ENCODE results near the gene CDH23. TPM values are rescaled to one million over a fixed set of nuclear protein-coding genes. Genes with fewer than 3 reads are reported as not detected.

CDH23 gene
- total RNA-seq, 2 donors from 2014 or later = 3.9 to 74.8 TPM

GRCh38 chr10:71611709-71612422 lies 215.1 kb downstream of the CDH23 start:
- DNase-seq (ENCODE audit: low spot score) = no peak
- intact Hi-C loops (cut with DNase I) = loop anchor here (5.0 to 10.0 kb wide), 2 partner anchors 215 to 297 kb away; partner anchors contain the start of genes CDH23 and SLC29A3
- 85% methylated on average over 12 of the region's 12 CpGs for WGBS

GRCh38 chr10:71613261-71613777 lies 216.6 kb downstream of the CDH23 start:
- no peaks in the 10 kb centered on the region for H3K9me3 ChIP-seq
- TF ChIP-seq CTCF (IDR thresholded peaks at IDR 0.05) = no peak
- TF ChIP-seq POLR2AphosphoS5 (IDR thresholded peaks at IDR 0.05) = no peak
- TF ChIP-seq POLR2A (IDR thresholded peaks at IDR 0.05) = no peak
- no peak for DNase-seq (ENCODE audit: low spot score)
- no peak overlapping the region for H3K4me3 ChIP-seq
- no peaks in the 10 kb centered on the region for H3K27me3 ChIP-seq (replicated peaks; ENCODE audit: insufficient read depth)
- no peak overlapping the region for H3K27ac ChIP-seq
- 84% methylated on average over 2 of the region's 2 CpGs for WGBS
- no peaks in the 10 kb centered on the region for H3K4me1 ChIP-seq (replicated peaks)
- intact Hi-C loops (cut with DNase I) = loop anchor here (5.0 to 10.0 kb wide), 2 partner anchors 216 to 299 kb away; partner anchors contain the start of genes CDH23 and SLC29A3
- H3K36me3 ChIP-seq = no peaks in the 10 kb centered on the region

More at GRCh38 chr10:71611709-71612422, 215.1 kb downstream of the CDH23 start:
- no peaks in the 10 kb centered on the region for H3K4me1 ChIP-seq (replicated peaks)
- H3K9me3 ChIP-seq = no peaks in the 10 kb centered on the region
- TF ChIP-seq POLR2AphosphoS5 (IDR thresholded peaks at IDR 0.05) = no peak
- no peak for TF ChIP-seq POLR2A (IDR thresholded peaks at IDR 0.05)
- H3K27me3 ChIP-seq (replicated peaks; ENCODE audit: insufficient read depth) = no peaks in the 10 kb centered on the region
- H3K36me3 ChIP-seq = no peaks in the 10 kb centered on the region
- H3K4me3 ChIP-seq = no peak overlapping the region
- no peak overlapping the region for H3K27ac ChIP-seq

- Histone ChIP-seq H3K4me1 (replicated peaks) (no peaks in the 10 kb centered on the region), H3K36me3 (no peaks in the 10 kb centered on the region), H3K27ac (no peak overlapping the region), H3K4me3 (no peak overlapping the region), H3K9me3 (no peaks in the 10 kb centered on the region), H3K27me3 (replicated peaks; ENCODE audit: insufficient read depth) (no peaks in the 10 kb centered on the region)
- WGBS = 87% methylated on average over 4 of the region's 4 CpGs
- intact Hi-C loops (cut with DNase I) = loop anchor here (5.0 to 10.0 kb wide), 2 partner anchors 217 to 299 kb away; partner anchors contain the start of genes CDH23 and SLC29A3
- DNase-seq (ENCODE audit: low spot score) = no peak
- TF ChIP-seq POLR2A (IDR thresholded peaks at IDR 0.05) (no peak), CTCF (IDR thresholded peaks at IDR 0.05) (no peak), POLR2AphosphoS5 (IDR thresholded peaks at IDR 0.05) (no peak)
These were observed 217.2 kb downstream of the CDH23 start for GRCh38 chr10:71613877-71614276.

- peak; percentile 25 for DNase-seq (ENCODE audit: low spot score)
- H3K9me3 ChIP-seq = no peaks in the 10 kb centered on the region
- H3K36me3 ChIP-seq = no peaks in the 10 kb centered on the region
- no peaks in the 10 kb centered on the region for H3K27me3 ChIP-seq (replicated peaks; ENCODE audit: insufficient read depth)
- intact Hi-C loops (cut with DNase I) = loop anchor here (5.0 to 10.0 kb wide), 2 partner anchors 218 to 300 kb away; partner anchors contain the start of genes CDH23 and SLC29A3
- no peak overlapping the region for H3K27ac ChIP-seq
- H3K4me1 ChIP-seq (replicated peaks) = no peaks in the 10 kb centered on the region
- WGBS = 12% methylated on average over 5 of the region's 5 CpGs
- peak; percentile 37 for TF ChIP-seq POLR2AphosphoS5 (IDR thresholded peaks at IDR 0.05)
- TF ChIP-seq POLR2A (IDR thresholded peaks at IDR 0.05) = no peak
- no peak overlapping the region for H3K4me3 ChIP-seq
These were observed 218.2 kb downstream of the CDH23 start for GRCh38 chr10:71614946-71615345.

- 91% methylated on average over 24 of the region's 24 CpGs for WGBS
- intact Hi-C loops (cut with DNase I) = loop anchor here (10.0 kb wide), 1 partner anchor 301 kb away; the partner anchor contains the start of gene SLC29A3
- DNase-seq (ENCODE audit: low spot score) = no peak
- no peaks in the 10 kb centered on the region for H3K36me3 ChIP-seq
- no peaks in the 10 kb centered on the region for H3K4me1 ChIP-seq (replicated peaks)
- no peak overlapping the region for H3K27ac ChIP-seq
- TF ChIP-seq CTCF (IDR thresholded peaks at IDR 0.05) = no peak
- TF ChIP-seq POLR2A (IDR thresholded peaks at IDR 0.05) = no peak
- TF ChIP-seq POLR2AphosphoS5 (IDR thresholded peaks at IDR 0.05) = no peak
- no peak overlapping the region for H3K4me3 ChIP-seq
- H3K27me3 ChIP-seq (replicated peaks; ENCODE audit: insufficient read depth) = no peaks in the 10 kb centered on the region
- no peaks in the 10 kb centered on the region for H3K9me3 ChIP-seq
These were observed 219.0 kb downstream of the CDH23 start for GRCh38 chr10:71615538-71616329.
